ENCODE measurements around the gene DIAPH2.

DNA sequence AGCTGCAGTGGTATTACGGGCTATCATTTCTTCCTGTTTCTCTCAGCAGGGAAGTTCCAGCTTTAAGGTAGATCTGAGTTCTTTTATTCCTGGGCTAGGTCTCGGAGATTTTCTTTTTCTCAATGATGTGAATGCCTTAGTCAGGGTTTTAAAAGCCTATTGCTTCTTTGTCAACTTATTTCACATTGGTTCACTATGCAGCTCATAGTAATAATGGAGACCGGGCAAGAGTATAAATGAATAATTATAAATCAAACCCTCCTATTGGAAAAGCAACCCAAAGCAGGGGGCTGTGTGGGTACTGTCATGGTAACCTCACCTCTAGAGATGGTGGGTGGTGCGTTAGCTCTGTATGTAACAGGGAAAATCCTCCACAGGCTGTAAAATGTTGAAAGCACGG, 762.7 kb downstream of the DIAPH2 start:
- no peak for TF ChIP-seq POLR2A (IDR thresholded peaks at IDR 0.05)
- TF ChIP-seq, protein P1, sequence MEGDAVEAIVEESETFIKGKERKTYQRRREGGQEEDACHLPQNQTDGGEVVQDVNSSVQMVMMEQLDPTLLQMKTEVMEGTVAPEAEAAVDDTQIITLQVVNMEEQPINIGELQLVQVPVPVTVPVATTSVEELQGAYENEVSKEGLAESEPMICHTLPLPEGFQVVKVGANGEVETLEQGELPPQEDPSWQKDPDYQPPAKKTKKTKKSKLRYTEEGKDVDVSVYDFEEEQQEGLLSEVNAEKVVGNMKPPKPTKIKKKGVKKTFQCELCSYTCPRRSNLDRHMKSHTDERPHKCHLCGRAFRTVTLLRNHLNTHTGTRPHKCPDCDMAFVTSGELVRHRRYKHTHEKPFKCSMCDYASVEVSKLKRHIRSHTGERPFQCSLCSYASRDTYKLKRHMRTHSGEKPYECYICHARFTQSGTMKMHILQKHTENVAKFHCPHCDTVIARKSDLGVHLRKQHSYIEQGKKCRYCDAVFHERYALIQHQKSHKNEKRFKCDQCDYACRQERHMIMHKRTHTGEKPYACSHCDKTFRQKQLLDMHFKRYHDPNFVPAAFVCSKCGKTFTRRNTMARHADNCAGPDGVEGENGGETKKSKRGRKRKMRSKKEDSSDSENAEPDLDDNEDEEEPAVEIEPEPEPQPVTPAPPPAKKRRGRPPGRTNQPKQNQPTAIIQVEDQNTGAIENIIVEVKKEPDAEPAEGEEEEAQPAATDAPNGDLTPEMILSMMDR (IDR thresholded peaks at IDR 0.05 in 4 of 5, conservative IDR thresholded peaks at IDR 0.05 in 1 of 5): no peak
